ENCODE data around the gene FYB2.

DNA sequence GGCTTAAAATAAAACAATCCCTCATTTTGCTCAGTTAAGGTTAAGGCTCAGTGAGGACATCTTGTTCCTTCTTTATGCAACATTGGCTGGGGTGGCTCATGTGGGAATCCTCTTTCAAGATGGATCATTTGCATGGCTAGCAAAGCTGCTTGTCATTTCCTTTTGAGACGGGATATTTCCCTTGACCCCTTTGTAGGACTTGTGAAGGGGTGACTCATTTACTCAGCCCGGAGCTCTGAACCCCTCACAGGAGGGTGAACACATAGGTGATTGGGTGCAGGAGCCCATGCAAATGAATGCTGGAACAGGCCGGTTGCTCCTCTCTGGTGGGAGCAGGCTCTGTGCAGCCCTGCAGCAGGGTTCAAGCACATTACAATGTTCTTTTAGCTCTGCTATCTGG lies 19.6 kb upstream of the FYB2 start:
- TF ChIP-seq, protein P1, sequence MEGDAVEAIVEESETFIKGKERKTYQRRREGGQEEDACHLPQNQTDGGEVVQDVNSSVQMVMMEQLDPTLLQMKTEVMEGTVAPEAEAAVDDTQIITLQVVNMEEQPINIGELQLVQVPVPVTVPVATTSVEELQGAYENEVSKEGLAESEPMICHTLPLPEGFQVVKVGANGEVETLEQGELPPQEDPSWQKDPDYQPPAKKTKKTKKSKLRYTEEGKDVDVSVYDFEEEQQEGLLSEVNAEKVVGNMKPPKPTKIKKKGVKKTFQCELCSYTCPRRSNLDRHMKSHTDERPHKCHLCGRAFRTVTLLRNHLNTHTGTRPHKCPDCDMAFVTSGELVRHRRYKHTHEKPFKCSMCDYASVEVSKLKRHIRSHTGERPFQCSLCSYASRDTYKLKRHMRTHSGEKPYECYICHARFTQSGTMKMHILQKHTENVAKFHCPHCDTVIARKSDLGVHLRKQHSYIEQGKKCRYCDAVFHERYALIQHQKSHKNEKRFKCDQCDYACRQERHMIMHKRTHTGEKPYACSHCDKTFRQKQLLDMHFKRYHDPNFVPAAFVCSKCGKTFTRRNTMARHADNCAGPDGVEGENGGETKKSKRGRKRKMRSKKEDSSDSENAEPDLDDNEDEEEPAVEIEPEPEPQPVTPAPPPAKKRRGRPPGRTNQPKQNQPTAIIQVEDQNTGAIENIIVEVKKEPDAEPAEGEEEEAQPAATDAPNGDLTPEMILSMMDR (IDR thresholded peaks at IDR 0.05), result no peak
- TF ChIP-seq POLR2A (IDR thresholded peaks at IDR 0.05), result no peak

All from esophagus squamous epithelium (tissue), 4 donors.